GM12878 (cell line): ENCODE results near the gene SHH. TPM values are rescaled to one million over a fixed set of nuclear protein-coding genes. Genes with fewer than 3 reads are reported as not detected.

Experiments used
- ATAC-seq: fragments of 200-7000 bp; cut with Tn5 transposase; 3 replicates; pipeline ENCODE4 v1.9.1; 2020; ENCODE audit warnings: mild to moderate bottlenecking, moderate library complexity
- BruUV-seq: library from RNA; stranded (reverse); fragments of 400-500 nt; replicated peaks from 2 replicates; lab custom pipeline; 2021; lab: Mats Ljungman, UMichigan
- CTCF ChIA-PET: fragments of 300-600 bp; sonication (Branson Sonifier 250); formaldehyde crosslinking; extraction: SDS; loops from one replicate; lab custom pipeline; 2021; ENCODE audit warnings: inconsistent platforms; lab: Yijun Ruan, JAX
- POLR2A ChIA-PET: fragments of 350-600 bp; formaldehyde crosslinking; extraction: SDS; loops from one replicate; lab custom pipeline; 2021; ENCODE audit warnings: inconsistent platforms; lab: Charles Lee
- RAD21 ChIA-PET: fragments of 300-600 bp; sonication (Branson Sonifier 250); formaldehyde crosslinking; loops from one replicate; lab custom pipeline; 2023; ENCODE audit warnings: antibody characterized with exemption; ENCODE audit not compliant: unreplicated experiment; lab: Charles Lee
- SMC1A ChIA-PET: fragments of 300-600 bp; sonication (Branson Sonifier 250); formaldehyde crosslinking; loops from one replicate; lab custom pipeline; 2023; ENCODE audit not compliant: unreplicated experiment, uncharacterized antibody; lab: Charles Lee
- DNase-seq: peaks from one replicate; pipeline ENCODE4 v3.0.0-alpha.2; 2011; ENCODE audit warnings: low read depth, low spot score
- FAIRE-seq: peaks from 3 replicates; lab custom pipeline; 2011; peaks lifted over from hg19 to GRCh38; lab: Jason Lieb, UNC
- H2AFZ ChIP-seq: 2 replicates; pipeline ENCODE4 v1.6.0; 2011; ENCODE audit warnings: low read depth, low read length, control low read depth; ENCODE audit not compliant: control insufficient read depth
- H3K27ac ChIP-seq: 2 replicates; pipeline ENCODE4 v1.5.1; 2011; ENCODE audit warnings: control low read depth; ENCODE audit not compliant: control insufficient read depth, insufficient read depth
- H3K27me3 ChIP-seq, 2 experiments: replicated peaks in 1 of 2; 2 replicates each; pipeline versions ENCODE4 v1.6.0 to v1.6.1; 2011; ENCODE audit warnings: low read length in 1 of 2; ENCODE audit not compliant: control insufficient read depth in 2 of 2, insufficient read depth in 2 of 2
- H3K36me3 ChIP-seq, 2 experiments: 2 replicates each; pipeline ENCODE4 v1.5.1; 2011; ENCODE audit warnings: low read length in 1 of 2; ENCODE audit not compliant: control insufficient read depth in 2 of 2, insufficient read depth in 2 of 2
- H3K4me1 ChIP-seq: 2 replicates; pipeline ENCODE4 v1.6.1; 2011; ENCODE audit warnings: mild to moderate bottlenecking, low read length, moderate library complexity, mixed read lengths; ENCODE audit not compliant: control insufficient read depth, insufficient read depth
- H3K4me2 ChIP-seq: 2 replicates; pipeline ENCODE4 v1.6.0; 2011; ENCODE audit warnings: control low read depth; ENCODE audit not compliant: control insufficient read depth, insufficient read depth
- H3K4me3 ChIP-seq: fragments of 200-600 bp; sonication (generic); 2 replicates; pipeline ENCODE4 v1.5.1; 2016
- H3K79me2 ChIP-seq: 2 replicates; pipeline ENCODE4 v1.6.0; 2011; ENCODE audit warnings: low read length; ENCODE audit not compliant: control insufficient read depth, insufficient read depth
- H3K9ac ChIP-seq: 2 replicates; pipeline ENCODE4 v1.8.0; 2011; ENCODE audit warnings: low read length, control low read depth, mixed read lengths; ENCODE audit not compliant: control insufficient read depth, insufficient read depth
- H3K9me3 ChIP-seq: replicated peaks from 3 replicates; pipeline ENCODE4 v1.5.1; 2011; ENCODE audit warnings: mild to moderate bottlenecking, low read length; ENCODE audit not compliant: control insufficient read depth, insufficient read depth
- H4K20me1 ChIP-seq: 2 replicates; pipeline ENCODE4 v1.6.0; 2011; ENCODE audit not compliant: control insufficient read depth, insufficient read depth
- POLR2A ChIP-seq: IDR thresholded peaks from 2 replicates; pipeline ENCODE4 v1.6.1; 2011; ENCODE audit warnings: low read depth, mild to moderate bottlenecking, low read length
- POLR2AphosphoS5 ChIP-seq: IDR thresholded peaks from 2 replicates; pipeline ENCODE4 v1.6.1; 2011; ENCODE audit warnings: mild to moderate bottlenecking, low read length, inconsistent platforms
- ZNF217 ChIP-seq: fragments of 450-650 bp; IDR thresholded peaks from 2 replicates; pipeline ENCODE4 v1.6.1; 2017; ENCODE audit warnings: antibody characterized with exemption, mild to moderate bottlenecking
- ZSCAN29 ChIP-seq: fragments of 450-650 bp; IDR thresholded peaks from 2 replicates; pipeline ENCODE4 v1.6.1; 2017; ENCODE audit warnings: mild to moderate bottlenecking, moderate library complexity
- WGBS: methylation state at CpG from one replicate; pipeline ENCODE4 v1.1.6; 2016; ENCODE audit warnings: low lambda C conversion rate; ENCODE audit not compliant: insufficient replicate concordance, insufficient coverage; ENCODE audit errors: missing lambda C conversion rate; 5-methylcytosine and 5-hydroxymethylcytosine counted together
- in situ Hi-C: fragments of 300-500 bp; cut with MboI; formaldehyde crosslinking; loops from 9 replicates; pipeline ENCODE4 v1.14.3; 2018; ENCODE audit warnings: mixed read lengths
- intact Hi-C: fragments of 100-400 bp; cut with micrococcal nuclease; formaldehyde crosslinking; loops from one replicate; pipeline ENCODE4 v1.14.2; 2022; ENCODE audit not compliant: unreplicated experiment
- polyA plus RNA-seq, 11 experiments: library from polyadenylated mRNA; depleted of rRNA in 4 of 11; unstranded in 6 of 11; stranded (reverse) in 5 of 11; fragments of >200 nt; fragmentation: Nextera tagmentation in 4 of 11; fragmentation: Illumina TruSeq in 1 of 11; extraction: Ambion mirVana in 4 of 11; extraction: Trizol in 1 of 11; gene quantifications; 1 replicate in 1 of 11; 2 replicates in 10 of 11; pipeline versions ENCODE4 v1.2.1 to v1.2.3, GENCODE V29; 2011 to 2016; ENCODE audit warnings: inconsistent platforms in 2 of 11, missing spikeins in 2 of 11, low read depth in 1 of 11
- total RNA-seq, 4 experiments: library from RNA; depleted of rRNA in 3 of 4; stranded (reverse); fragments of >200 nt in 3 of 4; fragmentation: Illumina TruSeq in 1 of 4; extraction: Trizol in 1 of 4; gene quantifications; 2 replicates each; pipeline versions ENCODE4 v1.2.1 to v1.2.3, GENCODE V29; 2013 to 2021

Gene SHH
- total and polyA plus RNA-seq, 10 of the 15 experiments (the other 5 are each of a cell fraction or from before 2014, with no cell fraction given), result not detected

DNA sequence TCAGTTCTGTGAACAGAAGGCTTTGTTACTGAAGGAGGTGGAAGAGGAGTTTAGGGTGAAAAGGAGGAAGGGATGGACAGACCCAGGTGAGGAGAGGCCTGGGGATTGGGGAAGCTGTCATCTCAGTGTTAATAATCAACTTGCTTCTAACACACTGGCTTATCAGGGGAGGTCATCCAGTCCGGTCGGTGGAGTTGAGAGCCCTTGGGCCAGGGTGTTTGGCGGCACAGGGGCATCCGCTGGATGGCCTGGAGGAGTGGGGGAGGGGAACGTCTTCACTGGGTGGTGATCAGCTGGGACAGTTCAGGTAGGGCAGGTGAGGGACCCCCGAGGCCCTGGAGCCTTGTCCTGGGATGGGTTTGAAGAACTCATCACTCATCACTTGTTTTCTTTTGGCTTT lies 33.9 kb downstream of the SHH start:
- Histone ChIP-seq H3K4me1 (no peaks in the 10 kb centered on the region), H3K27me3 (no peaks in the 10 kb centered on the region), H3K4me2 (no peak overlapping the region), H4K20me1 (peaks cover 2% of the 10 kb centered on the region; the same call in 1 of the 2 replicates), H3K9ac (no peak overlapping the region), H3K4me3 (no peak overlapping the region), H3K79me2 (no peaks in the 10 kb centered on the region), H3K9me3 (no peaks in the 10 kb centered on the region), H3K27ac (no peak overlapping the region), H2AFZ (no peak overlapping the region), H3K36me3 (peaks cover 10 to 43% of the 10 kb centered on the region in 2 experiments)
- ChIA-PET SMC1A (interaction anchor here (0.9 kb wide), 1 partner anchor 11 kb away, joined by 3 read pairs; no protein-coding TSS in a partner anchor), RAD21 (interaction anchor here (2.3 kb wide), 1 partner anchor 179 kb away, joined by 6 read pairs; no protein-coding TSS in a partner anchor), POLR2A (no interaction called here), CTCF (interaction anchor here (1.6 to 1.8 kb wide), 2 partner anchors 10 to 11 kb away, joined by 4 to 6 read pairs; no protein-coding TSS in a partner anchor)
- FAIRE-seq (no peak), ATAC-seq (no peak), DNase-seq (no peak)
- 99% methylated on average over 6 of the region's 6 CpGs for WGBS
- in situ Hi-C loops (no loop called here), intact Hi-C loops (no loop called here)
- BruUV-seq, result no TSS peak
- TF ChIP-seq POLR2AphosphoS5, result 0 out of 2 replicates have a peak, but pooled peaks have one; percentile 26
- no peak for TF ChIP-seq ZNF217

DNA sequence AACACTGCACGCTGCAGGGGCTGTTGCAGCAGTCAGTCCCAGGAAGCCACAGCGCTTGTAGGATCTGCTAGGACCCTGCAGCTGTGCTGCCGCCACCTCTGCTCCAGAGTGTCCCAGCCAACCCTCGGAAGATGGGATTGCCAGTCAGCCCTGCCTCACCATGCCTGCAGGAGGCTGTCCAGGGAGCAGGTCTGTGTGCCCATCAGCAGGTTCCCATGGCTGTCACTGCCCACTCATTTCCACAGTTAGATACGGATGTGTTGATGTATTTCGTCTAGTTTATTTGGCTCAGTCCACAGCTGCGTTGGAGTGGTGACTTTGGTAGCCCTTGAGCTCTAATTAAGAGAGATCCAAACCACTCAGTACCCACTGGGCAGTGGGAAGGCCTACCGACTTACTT lies 35.7 kb downstream of the SHH start:
- in situ Hi-C loops, result no loop called here
- DNase-seq (no peak), ATAC-seq (no peak), FAIRE-seq (no peak)
- no TSS peak for BruUV-seq
- peaks cover 11 to 48% of the 10 kb centered on the region in 2 experiments for H3K36me3 ChIP-seq
- no peaks in the 10 kb centered on the region for H3K4me1 ChIP-seq
- no peak overlapping the region for H3K9ac ChIP-seq
- no peak overlapping the region for H3K27ac ChIP-seq
- TF ChIP-seq POLR2A (peak; percentile 35; the same call in 1 of the 2 replicates), ZSCAN29 (no peak)
- SMC1A ChIA-PET, result no interaction called here
- no peak overlapping the region for H2AFZ ChIP-seq
- no peak overlapping the region for H3K4me3 ChIP-seq
- peaks cover 2% of the 10 kb centered on the region; the same call in 1 of the 2 replicates for H4K20me1 ChIP-seq
- no peaks in the 10 kb centered on the region for H3K27me3 ChIP-seq
- H3K4me2 ChIP-seq, result no peak overlapping the region
- RAD21 ChIA-PET, result interaction anchor here (1.3 kb wide), 1 partner anchor 178 kb away, joined by 4 read pairs; no protein-coding TSS in a partner anchor
- POLR2A ChIA-PET, result no interaction called here
- no peaks in the 10 kb centered on the region for H3K9me3 ChIP-seq
- CTCF ChIA-PET, result interaction anchor here (0.9 to 1.0 kb wide), 2 partner anchors 10 to 178 kb away, joined by 3 to 6 read pairs; no protein-coding TSS in a partner anchor
- WGBS, result over 99% methylated on average over 8 of the region's 8 CpGs
- H3K79me2 ChIP-seq, result no peaks in the 10 kb centered on the region
- intact Hi-C loops, result no loop called here
